Osteocyte (in vitro differentiated cells): ENCODE results near the gene NEK7. TPM values are rescaled to one million over a fixed set of nuclear protein-coding genes. Genes with fewer than 3 reads are reported as not detected.

ENCODE experiments used
- DNase-seq: peaks from one replicate; pipeline ENCODE4 v3.0.0; 2021; ENCODE audit warnings: mixed read lengths; ENCODE audit not compliant: unreplicated experiment; ENCODE audit errors: extremely low spot score
- H3K27ac Mint-ChIP-seq: one replicate; pipeline ENCODE4 v1.8.0; 2021; ENCODE audit warnings: mild to moderate bottlenecking, mixed read lengths; ENCODE audit not compliant: unreplicated experiment
- H3K27me3 Mint-ChIP-seq: one replicate; pipeline ENCODE4 v1.8.0; 2021; ENCODE audit warnings: mixed read lengths; ENCODE audit not compliant: unreplicated experiment
- H3K36me3 Mint-ChIP-seq: one replicate; pipeline ENCODE4 v1.8.0; 2021; ENCODE audit warnings: mixed read lengths; ENCODE audit not compliant: unreplicated experiment
- H3K4me1 Mint-ChIP-seq: one replicate; pipeline ENCODE4 v1.8.0; 2021; ENCODE audit warnings: mixed read lengths; ENCODE audit not compliant: unreplicated experiment
- H3K4me3 Mint-ChIP-seq: one replicate; pipeline ENCODE4 v1.8.0; 2021; ENCODE audit warnings: mild to moderate bottlenecking, moderate library complexity, mixed read lengths; ENCODE audit not compliant: unreplicated experiment
- H3K9me3 Mint-ChIP-seq: one replicate; pipeline ENCODE4 v1.8.0; 2021; ENCODE audit warnings: mixed read lengths; ENCODE audit not compliant: unreplicated experiment
- CTCF ChIP-seq: fragments of 200-600 bp; sonication (generic); IDR thresholded peaks from 2 replicates; pipeline ENCODE4 v1.5.0; 2021; ENCODE audit warnings: antibody characterized with exemption, mild to moderate bottlenecking, moderate library complexity
- total RNA-seq: library from RNA; stranded (reverse); gene quantifications from 2 replicates; pipeline ENCODE4 v1.2.1, GENCODE V29; 2021

Gene NEK7
- total RNA-seq, 1 donor from 2014 or later: 61.6 TPM

- peaks cover 31% of the 10 kb centered on the region for H3K4me1 Mint-ChIP-seq
- H3K9me3 Mint-ChIP-seq: no peaks in the 10 kb centered on the region
- no peak for TF ChIP-seq CTCF
- no peak for DNase-seq
- no peak overlapping the region for H3K27ac Mint-ChIP-seq
- no peaks in the 10 kb centered on the region for H3K27me3 Mint-ChIP-seq
- H3K4me3 Mint-ChIP-seq: no peak overlapping the region
- peaks cover 6% of the 10 kb centered on the region for H3K36me3 Mint-ChIP-seq
These were observed 106.4 kb downstream of the NEK7 start for GRCh38 chr1:198263186-198263585.

GRCh38 chr1:198264282-198264681 is 107.5 kb downstream of the NEK7 start:
- Mint-ChIP-seq H3K9me3 (no peaks in the 10 kb centered on the region), H3K27me3 (no peaks in the 10 kb centered on the region), H3K4me3 (no peak overlapping the region), H3K36me3 (peaks cover 6% of the 10 kb centered on the region), H3K4me1 (peaks cover 21% of the 10 kb centered on the region), H3K27ac (no peak overlapping the region)
- DNase-seq: no peak
- no peak for TF ChIP-seq CTCF

- Mint-ChIP-seq H3K9me3 (no peaks in the 10 kb centered on the region), H3K36me3 (peaks cover 6% of the 10 kb centered on the region), H3K4me3 (no peak overlapping the region), H3K4me1 (peaks cover 12% of the 10 kb centered on the region), H3K27ac (no peak overlapping the region), H3K27me3 (no peaks in the 10 kb centered on the region)
- no peak for TF ChIP-seq CTCF
- DNase-seq: no peak
These were observed 108.4 kb downstream of the NEK7 start for GRCh38 chr1:198265073-198265661.

- Mint-ChIP-seq H3K27ac (no peak overlapping the region), H3K9me3 (peaks cover 3% of the 10 kb centered on the region), H3K4me1 (peaks cover 12% of the 10 kb centered on the region), H3K4me3 (no peak overlapping the region), H3K36me3 (peaks cover 9% of the 10 kb centered on the region), H3K27me3 (no peaks in the 10 kb centered on the region)
- no peak for TF ChIP-seq CTCF
- DNase-seq: no peak
These were observed 110.3 kb downstream of the NEK7 start for GRCh38 chr1:198267056-198267455.

GRCh38 chr1:198267921-198268320 is 111.1 kb downstream of the NEK7 start:
- no peaks in the 10 kb centered on the region for H3K27me3 Mint-ChIP-seq
- no peak overlapping the region for H3K4me3 Mint-ChIP-seq
- H3K4me1 Mint-ChIP-seq: peaks cover 20% of the 10 kb centered on the region
- peaks cover 3% of the 10 kb centered on the region for H3K9me3 Mint-ChIP-seq
- no peak for TF ChIP-seq CTCF
- peaks cover 14% of the 10 kb centered on the region for H3K36me3 Mint-ChIP-seq
- no peak for DNase-seq
- H3K27ac Mint-ChIP-seq: no peak overlapping the region
